ENCODE results near the gene ARAP2. TPM values are rescaled to one million over a fixed set of nuclear protein-coding genes. Genes with fewer than 3 reads are reported as not detected.

ARAP2 gene
- total RNA-seq (2021; fragmentation: NEBNext Ultra II Directional; extraction: Animal tissue kit (Norgen Biotek cat#: 25700)), result not detected
- long read RNA-seq, result 0 reads

- Mint-ChIP-seq H3K36me3 (ENCODE audit: low read depth) (peaks cover 4% of the 10 kb centered on the region; the same call in 1 of the 2 replicates), H3K4me3 (no peak within 1 kb of the TSS), H3K27ac (no peak within 1 kb of the TSS), H3K9me3 (peaks cover 27% of the 10 kb centered on the region), H3K27me3 (ENCODE audit: insufficient read depth) (peaks cover 2% of the 10 kb centered on the region; the same call in 1 of the 2 replicates), H3K4me1 (ENCODE audit: low read depth) (no peaks in the 10 kb centered on the region)
- TF ChIP-seq CTCF (IDR thresholded peaks at IDR 0.05), result no peak
- no peak for DNase-seq
These were observed at the start of gene ARAP2 for GRCh38 chr4:36244257-36245082. TSS of gene ARAP2 (minus strand) at chr4:36244514. CDS start at chr4:36229486, 15,028 bp downstream.

- Mint-ChIP-seq H3K4me3 (no peak overlapping the region), H3K27ac (no peak overlapping the region), H3K27me3 (ENCODE audit: insufficient read depth) (no peaks in the 10 kb centered on the region; the same call in 1 of the 2 replicates), H3K36me3 (ENCODE audit: low read depth) (no peaks in the 10 kb centered on the region), H3K4me1 (ENCODE audit: low read depth) (no peaks in the 10 kb centered on the region), H3K9me3 (peaks cover 15% of the 10 kb centered on the region)
- DNase-seq, result no peak
- TF ChIP-seq CTCF (IDR thresholded peaks at IDR 0.05), result no peak
These were observed 48.4 kb upstream of the ARAP2 start for GRCh38 chr4:36292556-36293188.

GRCh38 chr4:36290641-36291040, 46.3 kb upstream of the ARAP2 start:
- H3K36me3 Mint-ChIP-seq (ENCODE audit: low read depth), result no peaks in the 10 kb centered on the region; the same call in 1 of the 2 replicates
- no peaks in the 10 kb centered on the region for H3K4me1 Mint-ChIP-seq (ENCODE audit: low read depth)
- peaks cover 21% of the 10 kb centered on the region for H3K9me3 Mint-ChIP-seq
- DNase-seq, result no peak
- H3K27ac Mint-ChIP-seq, result no peak overlapping the region
- TF ChIP-seq CTCF (IDR thresholded peaks at IDR 0.05), result no peak
- no peak overlapping the region for H3K4me3 Mint-ChIP-seq
- no peaks in the 10 kb centered on the region; the same call in none of the 2 replicates for H3K27me3 Mint-ChIP-seq (ENCODE audit: insufficient read depth)

GRCh38 chr4:36288731-36289426, 44.6 kb upstream of the ARAP2 start:
- H3K4me3 Mint-ChIP-seq, result no peak overlapping the region
- H3K27me3 Mint-ChIP-seq (ENCODE audit: insufficient read depth), result no peaks in the 10 kb centered on the region; the same call in none of the 2 replicates
- DNase-seq, result no peak
- no peaks in the 10 kb centered on the region; the same call in 1 of the 2 replicates for H3K36me3 Mint-ChIP-seq (ENCODE audit: low read depth)
- peaks cover 21% of the 10 kb centered on the region for H3K9me3 Mint-ChIP-seq
- no peaks in the 10 kb centered on the region for H3K4me1 Mint-ChIP-seq (ENCODE audit: low read depth)
- H3K27ac Mint-ChIP-seq, result no peak overlapping the region
- no peak for TF ChIP-seq CTCF (IDR thresholded peaks at IDR 0.05)

- no peak for TF ChIP-seq CTCF (IDR thresholded peaks at IDR 0.05)
- Mint-ChIP-seq H3K36me3 (ENCODE audit: low read depth) (no peaks in the 10 kb centered on the region; the same call in 1 of the 2 replicates), H3K9me3 (peaks cover 16% of the 10 kb centered on the region), H3K4me3 (no peak overlapping the region), H3K27ac (no peak overlapping the region), H3K27me3 (ENCODE audit: insufficient read depth) (no peaks in the 10 kb centered on the region; the same call in none of the 2 replicates), H3K4me1 (ENCODE audit: low read depth) (no peaks in the 10 kb centered on the region)
- DNase-seq, result no peak
These were observed 42.2 kb upstream of the ARAP2 start for GRCh38 chr4:36286481-36286871.
